ACHN (cell line): ENCODE results near the gene LCE5A.
"Not testable (repeated sequence)": the region's sequence is repeated elsewhere in the genome, so short reads cannot be mapped to it uniquely, and the experiment has no call there.

Source experiments
- DNase-seq: peaks from one replicate; pipeline ENCODE4 v3.0.0-alpha.2; 2015
- in situ Hi-C: cut with HindIII; loops from 2 replicates; pipeline ENCODE4 v1.10.0; 2017; ENCODE audit warnings: low sequenced_read_pairs, low pct_ligation_motif_present, low pct_unique_long_range_greater_than_20kb

LCE5A gene

GRCh38 chr1:152513081-152513480 is 2.5 kb downstream of the LCE5A start:
- no peak for DNase-seq
- in situ Hi-C loops: no loop called here

GRCh38 chr1:152514715-152515433 is 4.3 kb downstream of the LCE5A start:
- in situ Hi-C loops: no loop called here
- no peak for DNase-seq

GRCh38 chr1:152515434-152515783 is 4.8 kb downstream of the LCE5A start:
- in situ Hi-C loops: no loop called here
- no peak for DNase-seq

- in situ Hi-C loops: no loop called here
- no peak for DNase-seq
Observed at GRCh38 chr1:152516082-152516481, 5.5 kb downstream of the LCE5A start.

- DNase-seq: no peak
- in situ Hi-C loops: no loop called here
Observed at GRCh38 chr1:152517237-152517811, 6.7 kb downstream of the LCE5A start.

GRCh38 chr1:152519851-152520250 is 9.2 kb downstream of the LCE5A start:
- DNase-seq: no peak

GRCh38 chr1:152520561-152521090 is 10.0 kb downstream of the LCE5A start:
- in situ Hi-C loops: no loop called here
- no peak for DNase-seq

More at GRCh38 chr1:152519851-152520250, 9.2 kb downstream of the LCE5A start:
- in situ Hi-C loops: no loop called here

GRCh38 chr1:152525080-152525641 is 14.6 kb downstream of the LCE5A start:
- no peak for DNase-seq
- in situ Hi-C loops: no loop called here

GRCh38 chr1:152533327-152533938 is 22.8 kb downstream of the LCE5A start:
- in situ Hi-C loops: no loop called here
- DNase-seq: peak; percentile 71

- in situ Hi-C loops: no loop called here
- no peak for DNase-seq
Observed at GRCh38 chr1:152535774-152536173, 25.2 kb downstream of the LCE5A start.

GRCh38 chr1:152537496-152537895 is 26.9 kb downstream of the LCE5A start:
- in situ Hi-C loops: no loop called here
- DNase-seq: no peak

- in situ Hi-C loops: no loop called here
Observed at GRCh38 chr1:152539901-152540300, 29.3 kb downstream of the LCE5A start.

GRCh38 chr1:152543820-152544219 is 33.2 kb downstream of the LCE5A start:
- no peak for DNase-seq
- in situ Hi-C loops: no loop called here

More at GRCh38 chr1:152539901-152540300, 29.3 kb downstream of the LCE5A start:
- DNase-seq: no peak

GRCh38 chr1:152546704-152547103 is 36.1 kb downstream of the LCE5A start:
- in situ Hi-C loops: no loop called here
- no peak for DNase-seq

GRCh38 chr1:152548358-152548757 is 37.8 kb downstream of the LCE5A start:
- in situ Hi-C loops, DNase-seq: not testable (repeated sequence)
